SK-N-SH (cell line): Measurements from ENCODE around the gene CREB5. TPM values are rescaled to one million over a fixed set of nuclear protein-coding genes. Genes with fewer than 3 reads are reported as not detected.

ENCODE experiments used
- CTCF ChIA-PET: fragments of 300-600, 350-600 bp; formaldehyde crosslinking; extraction: SDS; loops from one replicate; lab custom pipeline; 2021; lab: Yijun Ruan, JAX
- POLR2A ChIA-PET: fragments of 350-600 bp; sonication (Branson Sonifier 250); formaldehyde crosslinking; extraction: SDS; loops from one replicate; lab custom pipeline; 2020; ENCODE audit warnings: antibody characterized with exemption, inconsistent platforms; lab: Yijun Ruan, JAX
- DNase-seq: peaks from one replicate; pipeline ENCODE4 v3.0.0; 2012
- H2AFZ ChIP-seq: fragments of 200-600 bp; sonication (generic); 2 replicates; pipeline ENCODE4 v1.8.1; 2016; ENCODE audit warnings: antibody characterized with exemption, mild to moderate bottlenecking, low read depth
- H3F3A ChIP-seq: fragments of 200-600 bp; sonication (generic); replicated peaks from 2 replicates; pipeline ENCODE3; 2016; ENCODE audit warnings: antibody characterized with exemption, mild to moderate bottlenecking; ENCODE audit not compliant: insufficient read depth
- H3K27ac ChIP-seq, 2 experiments: fragments of 200-500 bp in 1 of 2; fragments of 200-600 bp in 1 of 2; sonication (Bioruptor generic) in 1 of 2; sonication (generic), shearing (Covaris generic) in 1 of 2; 2 replicates each; pipeline versions ENCODE4 v1.5.1 to v1.6.1; 2014 to 2016; ENCODE audit warnings: low read depth in 2 of 2, inconsistent platforms in 1 of 2, low read length in 1 of 2, mild to moderate bottlenecking in 1 of 2, mixed read lengths in 1 of 2
- H3K27me3 ChIP-seq: fragments of 200-600 bp; sonication (generic), shearing (Covaris generic); 2 replicates; pipeline ENCODE4 v1.6.1; 2016; ENCODE audit warnings: mixed run types; ENCODE audit not compliant: insufficient read depth
- H3K36me3 ChIP-seq, 2 experiments: fragments of 200-500 bp in 1 of 2; fragments of 200-600 bp in 1 of 2; sonication (Bioruptor generic) in 1 of 2; sonication (generic) in 1 of 2; replicated peaks in 1 of 2; 2 replicates each; pipeline versions ENCODE3 to v1.5.1; 2014 to 2016; ENCODE audit warnings: low read length in 1 of 2, mild to moderate bottlenecking in 1 of 2; ENCODE audit not compliant: insufficient read depth in 2 of 2, control insufficient read depth in 1 of 2
- H3K4me1 ChIP-seq, 2 experiments: fragments of 200-500 bp in 1 of 2; fragments of 200-600 bp in 1 of 2; sonication (Bioruptor generic) in 1 of 2; sonication (generic), shearing (Covaris generic) in 1 of 2; 2 replicates each; pipeline versions ENCODE4 v1.5.1 to v1.6.1; 2014 to 2016; ENCODE audit warnings: low read depth in 1 of 2, low read length in 1 of 2, mixed run types in 1 of 2; ENCODE audit not compliant: insufficient read depth in 2 of 2, control insufficient read depth in 1 of 2
- H3K4me2 ChIP-seq: fragments of 200-600 bp; sonication (generic), shearing (Covaris generic); 2 replicates; pipeline ENCODE4 v1.6.1; 2017; ENCODE audit warnings: mixed run types
- H3K4me3 ChIP-seq, 2 experiments: fragments of 200-500 bp in 1 of 2; fragments of 200-600 bp in 1 of 2; sonication (Bioruptor generic) in 1 of 2; sonication (generic), shearing (Covaris generic) in 1 of 2; 2 replicates each; pipeline versions ENCODE4 v1.5.1 to v1.8.1; 2014 to 2016; ENCODE audit warnings: low read depth in 2 of 2, inconsistent platforms in 1 of 2, low read length in 1 of 2, mild to moderate bottlenecking in 1 of 2, mixed read lengths in 1 of 2, moderate library complexity in 1 of 2
- H3K79me2 ChIP-seq: fragments of 200-600 bp; sonication (generic); 2 replicates; pipeline ENCODE4 v1.8.1; 2017; ENCODE audit warnings: mild to moderate bottlenecking; ENCODE audit not compliant: insufficient read depth
- H3K9ac ChIP-seq: fragments of 200-600 bp; sonication (generic); 2 replicates; pipeline ENCODE4 v1.6.1; 2017; ENCODE audit warnings: mixed run types
- H3K9me2 ChIP-seq: fragments of 200-600 bp; sonication (generic); 2 replicates; pipeline ENCODE4 v1.6.1; 2017; ENCODE audit warnings: mixed run types
- H3K9me3 ChIP-seq: fragments of 200-600 bp; sonication (generic); 2 replicates; pipeline ENCODE4 v1.6.1; 2017; ENCODE audit warnings: mixed run types, mild to moderate bottlenecking, moderate library complexity
- H4K20me1 ChIP-seq: fragments of 200-600 bp; sonication (generic); 2 replicates; pipeline ENCODE4 v1.6.1; 2017; ENCODE audit warnings: mild to moderate bottlenecking, mixed run types; ENCODE audit not compliant: insufficient read depth
- CTCF ChIP-seq: fragments of 200-600 bp; sonication (generic); IDR thresholded peaks from 2 replicates; pipeline ENCODE4 v1.6.1; 2017; ENCODE audit warnings: antibody characterized with exemption, mild to moderate bottlenecking, moderate library complexity
- ELF1 ChIP-seq: IDR thresholded peaks from 2 replicates; pipeline ENCODE4 v1.4.0; 2012
- EP300 ChIP-seq, 2 experiments: IDR thresholded peaks; 2 replicates each; pipeline versions ENCODE4 v1.4.0 to v1.6.1; 2012; ENCODE audit warnings: borderline replicate concordance in 1 of 2, low read depth in 1 of 2, low read length in 1 of 2
- EZH2phosphoT487 ChIP-seq: fragments of 200-600 bp; sonication (generic); IDR thresholded peaks from 2 replicates; pipeline ENCODE4 v1.6.1; 2017; ENCODE audit warnings: low read depth, mixed run types, mild to moderate bottlenecking, antibody characterized with exemption, moderate library complexity, borderline replicate concordance
- FOSL2 ChIP-seq: IDR thresholded peaks from 2 replicates; pipeline ENCODE4 v1.4.0; 2012; ENCODE audit warnings: low read depth, mild to moderate bottlenecking, moderate library complexity, borderline replicate concordance
- FOXJ3 ChIP-seq: sonication (generic); formaldehyde crosslinking; IDR thresholded peaks from 2 replicates; pipeline ENCODE4 v1.5.1; 2020; ENCODE audit warnings: mild to moderate bottlenecking, missing genetic modification reagents
- GABPA ChIP-seq: IDR thresholded peaks from 2 replicates; pipeline ENCODE4 v1.4.0; 2012; ENCODE audit warnings: low read depth, mild to moderate bottlenecking
- JUND ChIP-seq: IDR thresholded peaks from 2 replicates; pipeline ENCODE4 v1.4.0; 2012
- NRF1 ChIP-seq: IDR thresholded peaks from 2 replicates; pipeline ENCODE4 v1.6.1; 2012; ENCODE audit warnings: low read depth, mild to moderate bottlenecking, low read length
- RAD21 ChIP-seq: IDR thresholded peaks from 2 replicates; pipeline ENCODE4 v1.6.1; 2012; ENCODE audit warnings: mild to moderate bottlenecking, low read length
- RCOR1 ChIP-seq: fragments of 150-350 bp; IDR thresholded peaks from 2 replicates; pipeline ENCODE4 v1.6.1; 2017; ENCODE audit warnings: antibody characterized with exemption, low read length
- RXRA ChIP-seq: IDR thresholded peaks from 2 replicates; pipeline ENCODE4 v1.4.0; 2012; ENCODE audit warnings: low read depth, mild to moderate bottlenecking, borderline replicate concordance
- SMC3 ChIP-seq: IDR thresholded peaks from 2 replicates; pipeline ENCODE4 v1.6.1; 2012; ENCODE audit warnings: low read depth, low read length, improper control_type of control experiment
- TCF12 ChIP-seq: IDR thresholded peaks from 2 replicates; pipeline ENCODE4 v1.4.0; 2012
- USF1 ChIP-seq: IDR thresholded peaks from 2 replicates; pipeline ENCODE4 v1.4.0; 2012; ENCODE audit warnings: low read depth, borderline replicate concordance
- ZBTB33 ChIP-seq: IDR thresholded peaks from 2 replicates; pipeline ENCODE4 v1.4.0; 2012; ENCODE audit warnings: low read depth, borderline replicate concordance
- WGBS: methylation state at CpG from one replicate; pipeline ENCODE4 v1.1.6; 2017; ENCODE audit warnings: low lambda C conversion rate; 5-methylcytosine and 5-hydroxymethylcytosine counted together
- polyA plus RNA-seq, 3 experiments: library from polyadenylated mRNA; depleted of rRNA; stranded (reverse); fragments of >200 nt; gene quantifications; 2 replicates each; pipeline ENCODE4 v1.2.3, GENCODE V29; 2012
- TF ChIP-seq, protein P1 (sequence below): IDR thresholded peaks from 2 replicates; pipeline ENCODE4; 2012

CREB5 gene
- polyA plus RNA-seq, 1 of the 3 experiments (the other 2 are of a cell fraction), result 19.3 TPM

DNA sequence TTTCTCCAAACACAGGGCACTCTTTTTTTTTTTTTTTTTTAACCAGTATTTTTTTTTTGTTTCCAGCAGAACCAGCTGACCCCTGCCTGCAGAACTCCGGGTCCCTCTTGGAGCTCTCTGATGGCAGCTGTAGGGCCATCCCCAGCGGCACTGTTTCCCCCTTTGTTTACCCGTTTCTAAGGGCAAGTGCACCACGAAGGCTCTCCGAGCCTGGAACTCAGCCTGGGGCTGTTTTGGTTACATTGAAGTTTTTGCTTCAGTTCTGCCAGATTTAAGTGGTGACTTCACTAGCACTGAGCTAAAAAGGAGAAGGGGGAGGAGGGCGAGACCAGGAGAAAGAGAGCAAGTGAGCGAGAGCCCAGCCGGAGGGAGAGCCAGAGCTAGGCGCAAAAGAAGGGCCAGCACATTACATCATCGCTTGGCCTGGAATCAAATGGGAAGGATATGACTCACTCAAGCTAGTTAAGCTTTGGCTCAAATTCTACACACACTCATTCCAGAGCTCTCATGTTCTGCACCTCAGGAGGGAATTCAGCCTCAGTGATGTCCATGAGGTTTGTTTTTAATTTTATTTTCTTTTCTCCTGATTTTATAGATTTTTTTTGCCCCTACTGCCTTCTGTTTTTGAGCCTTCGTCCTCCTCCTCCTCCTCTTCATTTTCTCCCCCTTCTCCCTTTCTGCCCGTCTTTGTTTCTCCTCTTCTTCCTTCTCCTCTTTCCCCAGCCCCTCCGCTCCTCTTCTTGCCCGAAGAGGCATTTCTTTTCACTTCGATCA, 273.5 kb downstream of the CREB5 start (continued):
- TF ChIP-seq USF1, result 0 out of 2 replicates have a peak, but pooled peaks have one; percentile 41
- TF ChIP-seq ELF1, result no peak
- TF ChIP-seq RCOR1, result peak; percentile 88
- no peak for TF ChIP-seq GABPA
- no peak for TF ChIP-seq NRF1
- no peak for TF ChIP-seq CTCF
- TF ChIP-seq FOXJ3 (CRISPR knock-in tag), result no peak
- peak; percentile 16 to 90; a peak in 2 of 4 replicates for TF ChIP-seq EP300 (IDR thresholded peaks at IDR 0.05; ENCODE audit: borderline replicate concordance in 1 of 2, low read depth in 1 of 2, low read length in 1 of 2)
- TF ChIP-seq RAD21, result peak; percentile 26
- peak; percentile 15; the same call in 1 of the 2 replicates for TF ChIP-seq SMC3
- TF ChIP-seq, all 33 proteins: peak for 21

DNA sequence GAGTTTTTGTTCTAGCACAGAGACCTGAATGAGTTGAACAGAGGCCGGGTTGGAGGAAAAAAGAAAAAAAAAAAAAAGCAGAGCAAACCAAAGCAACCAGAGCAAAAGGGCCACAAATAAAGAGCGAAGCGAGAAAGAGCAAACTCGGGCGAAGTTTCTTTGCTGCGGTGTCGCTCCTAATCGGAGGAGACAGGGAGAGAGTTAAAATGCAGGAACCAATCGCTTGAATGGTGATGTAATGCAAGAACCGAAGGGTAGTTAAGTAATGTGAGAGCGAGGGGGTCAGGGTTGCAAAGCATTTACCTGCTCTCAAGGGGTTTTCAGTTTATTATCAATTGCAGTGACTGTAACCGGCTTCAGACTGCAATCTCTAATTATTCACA, 274.1 kb downstream of the CREB5 start:
- DNase-seq, result peak; percentile 49
- TF ChIP-seq SMC3 (no peak), FOSL2 (peak; percentile 27; the same call in 1 of the 2 replicates), EZH2phosphoT487 (no peak), JUND (peak; percentile 33; the same call in 1 of the 2 replicates), TCF12 (peak; percentile 18; the same call in 1 of the 2 replicates), ZBTB33 (no peak), RXRA (no peak), RCOR1 (peak; percentile 36; the same call in 1 of the 2 replicates), EP300 (IDR thresholded peaks at IDR 0.05; ENCODE audit: borderline replicate concordance in 1 of 2, low read depth in 1 of 2, low read length in 1 of 2) (no peak), CTCF (no peak)
- TF ChIP-seq, protein P1, sequence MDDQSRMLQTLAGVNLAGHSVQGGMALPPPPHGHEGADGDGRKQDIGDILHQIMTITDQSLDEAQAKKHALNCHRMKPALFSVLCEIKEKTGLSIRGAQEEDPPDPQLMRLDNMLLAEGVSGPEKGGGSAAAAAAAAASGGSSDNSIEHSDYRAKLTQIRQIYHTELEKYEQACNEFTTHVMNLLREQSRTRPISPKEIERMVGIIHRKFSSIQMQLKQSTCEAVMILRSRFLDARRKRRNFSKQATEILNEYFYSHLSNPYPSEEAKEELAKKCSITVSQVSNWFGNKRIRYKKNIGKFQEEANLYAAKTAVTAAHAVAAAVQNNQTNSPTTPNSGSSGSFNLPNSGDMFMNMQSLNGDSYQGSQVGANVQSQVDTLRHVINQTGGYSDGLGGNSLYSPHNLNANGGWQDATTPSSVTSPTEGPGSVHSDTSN, result peak; percentile 88
- peaks cover 12 to 20% of the 10 kb centered on the region in 2 experiments for H3K4me1 ChIP-seq
- CTCF ChIA-PET, result interaction anchor here (0.7 to 1.4 kb wide), 5 partner anchors 12 to 390 kb away, joined by 3 to 5 read pairs (median 3); no protein-coding TSS in a partner anchor
- POLR2A ChIA-PET, result interaction anchor here (1.4 kb wide), 1 partner anchor 116 kb away, joined by 4 read pairs; no protein-coding TSS in a partner anchor
- no peaks in the 10 kb centered on the region for H3K36me3 ChIP-seq
- peaks cover 21% of the 10 kb centered on the region for H3F3A ChIP-seq
- H3K27me3 ChIP-seq, result no peaks in the 10 kb centered on the region
- H3K79me2 ChIP-seq, result peaks cover 35% of the 10 kb centered on the region
- 3% methylated on average over 12 of the region's 12 CpGs for WGBS
- H3K9ac ChIP-seq, result peak overlapping the region; percentile 96
- peak overlapping the region; percentile 93 for H3K4me2 ChIP-seq
- H3K9me3 ChIP-seq, result no peaks in the 10 kb centered on the region
- no peaks in the 10 kb centered on the region for H4K20me1 ChIP-seq
- H3K9me2 ChIP-seq, result no peaks in the 10 kb centered on the region
- H2AFZ ChIP-seq, result peak overlapping the region; percentile 87
- peak overlapping the region; percentile 70 to 100 for H3K27ac ChIP-seq
- H3K4me3 ChIP-seq, result peak overlapping the region; percentile 47 to 78
